ENCODE data around the gene PAK4.

- TF ChIP-seq POLR2AphosphoS5 (IDR thresholded peaks at IDR 0.05; ENCODE audit: low read depth, low read length) (no peak), REST (IDR thresholded peaks at IDR 0.05; ENCODE audit: insufficient read depth in 1 of 2, low read depth in 2 of 2, low read length in 2 of 2) (no peak), SIN3A (IDR thresholded peaks at IDR 0.05; ENCODE audit: borderline replicate concordance, insufficient read depth, low read length) (no peak), TAF1 (IDR thresholded peaks at IDR 0.05; ENCODE audit: borderline replicate concordance, insufficient read depth, low read length) (no peak)
These were observed 80.5 kb downstream of the PAK4 start for GRCh38 chr19:39206122-39206521.
